K562 (cell line): ENCODE data around the gene TAF4. TPM values are rescaled to one million over a fixed set of nuclear protein-coding genes. Genes with fewer than 3 reads are reported as not detected.

Experiments
- ATAC-seq: fragments of 200-7000 bp; cut with Tn5 transposase; 3 replicates; pipeline ENCODE4 v1.9.1; 2020; ENCODE audit warnings: moderate library complexity
- BruUV-seq: library from RNA; stranded (reverse); fragments of 400-500 nt; replicated peaks from 2 replicates; lab custom pipeline; 2021; lab: Mats Ljungman, UMichigan
- CTCF ChIA-PET: fragments of 300-600 bp; formaldehyde crosslinking; extraction: SDS; loops from one replicate; lab custom pipeline; 2021; ENCODE audit warnings: low intra/inter-chr PET ratio; lab: Yijun Ruan, JAX
- POLR2A ChIA-PET: fragments of 300-600, 350-650 bp; sonication (Branson Sonifier 250); formaldehyde crosslinking; extraction: SDS; loops from one replicate; lab custom pipeline; 2021; ENCODE audit warnings: antibody characterized with exemption, inconsistent platforms; lab: Yijun Ruan, JAX
- DNase-seq, 4 experiments: peaks; one replicate each; pipeline versions ENCODE4 v3.0.0 to v3.0.0-alpha.2; 2011 to 2018; ENCODE audit warnings: low spot score in 3 of 4, mixed read lengths in 3 of 4; ENCODE audit errors: extremely low read depth in 1 of 4
- FAIRE-seq: peaks from 2 replicates; lab custom pipeline; 2011; peaks lifted over from hg19 to GRCh38; lab: Jason Lieb, UNC
- H2AFZ ChIP-seq: 2 replicates; pipeline ENCODE4 v1.6.0; 2011; ENCODE audit warnings: low read depth, low read length, control low read depth, inconsistent platforms
- H3K27ac ChIP-seq: fragments of 200-600 bp; 3 replicates; pipeline ENCODE4 v1.8.0; 2011; ENCODE audit warnings: low read depth, mild to moderate bottlenecking, control low read depth, inconsistent platforms, low read length, moderate library complexity, mixed read lengths; ENCODE audit errors: extremely low read depth
- H3K27me3 ChIP-seq, 2 experiments: fragments of 300-600 bp in 1 of 2; 2 replicates in 1 of 2; 3 replicates in 1 of 2; pipeline versions ENCODE4 v1.6.0 to v1.8.0; 2011; ENCODE audit warnings: inconsistent platforms in 2 of 2, low read length in 2 of 2, mild to moderate bottlenecking in 1 of 2, mixed read lengths in 1 of 2, moderate library complexity in 1 of 2; ENCODE audit not compliant: control insufficient read depth in 2 of 2, insufficient read depth in 2 of 2
- H3K36me3 ChIP-seq: fragments of 300-600 bp; 3 replicates; pipeline ENCODE4 v1.8.0; 2011; ENCODE audit warnings: mild to moderate bottlenecking, low read length, inconsistent platforms; ENCODE audit not compliant: control insufficient read depth, insufficient read depth
- H3K4me1 ChIP-seq, 2 experiments: fragments of 200-600 bp in 1 of 2; replicated peaks in 1 of 2; 2 replicates in 1 of 2; 3 replicates in 1 of 2; pipeline versions ENCODE4 v1.5.1 to v1.8.0; 2011; ENCODE audit warnings: inconsistent platforms in 2 of 2, low read length in 2 of 2, mild to moderate bottlenecking in 1 of 2, mixed read lengths in 1 of 2, moderate library complexity in 1 of 2; ENCODE audit not compliant: control insufficient read depth in 2 of 2, insufficient read depth in 2 of 2
- H3K4me2 ChIP-seq: 2 replicates; pipeline ENCODE4 v1.6.1; 2011; ENCODE audit warnings: low read length, control low read depth, inconsistent platforms, mixed read lengths; ENCODE audit not compliant: insufficient read depth
- H3K4me3 ChIP-seq: fragments of 200-600 bp; sonication (generic), shearing (Covaris generic); 2 replicates; pipeline ENCODE4 v1.5.1; 2016; ENCODE audit warnings: control low read depth, inconsistent platforms
- H3K79me2 ChIP-seq: fragments of 200-600 bp; 3 replicates; pipeline ENCODE4 v1.8.0; 2011; ENCODE audit warnings: low read length, inconsistent platforms; ENCODE audit not compliant: control insufficient read depth, insufficient read depth
- H3K9ac ChIP-seq, 2 experiments: 2 replicates each; pipeline versions ENCODE4 v1.6.0 to v1.6.1; 2011; ENCODE audit warnings: low read depth in 2 of 2, low read length in 2 of 2, control low read depth in 1 of 2, inconsistent platforms in 1 of 2, mild to moderate bottlenecking in 1 of 2, mixed read lengths in 1 of 2; ENCODE audit not compliant: insufficient read depth in 1 of 2
- H3K9me1 ChIP-seq: one replicate; pipeline ENCODE4 v1.6.0; 2011; ENCODE audit warnings: inconsistent platforms, mild to moderate bottlenecking, low read length, moderate library complexity; ENCODE audit not compliant: control insufficient read depth, insufficient read depth
- H3K9me3 ChIP-seq: replicated peaks from 2 replicates; pipeline ENCODE4 v1.5.1; 2011; ENCODE audit warnings: low read depth, low read length, inconsistent platforms; ENCODE audit not compliant: control insufficient read depth, insufficient read depth
- H4K20me1 ChIP-seq: replicated peaks from 2 replicates; pipeline ENCODE4 v1.6.1; 2011; ENCODE audit warnings: low read length, inconsistent platforms, mixed read lengths; ENCODE audit not compliant: control insufficient read depth, insufficient read depth
- ASH1L ChIP-seq: fragments of 450-650 bp; IDR thresholded peaks from 2 replicates; pipeline ENCODE4 v1.6.1; 2018; ENCODE audit warnings: borderline replicate concordance, mild to moderate bottlenecking, low read depth; ENCODE audit not compliant: partially characterized antibody
- CEBPB ChIP-seq: fragments of 450-650 bp; IDR thresholded peaks from 2 replicates; pipeline ENCODE4 v1.6.1; 2016; ENCODE audit warnings: missing genetic modification characterization, missing compliant biosample characterization
- EZH2 ChIP-seq: IDR thresholded peaks from 2 replicates; pipeline ENCODE4 v1.6.1; 2012; ENCODE audit warnings: low read depth, mild to moderate bottlenecking, inconsistent platforms, low read length, borderline replicate concordance
- KLF10 ChIP-seq: fragments of 250-450 bp; sonication (Bioruptor Pico); IDR thresholded peaks from 2 replicates; pipeline ENCODE4 v1.6.1; 2021; ENCODE audit warnings: matching md5 sums
- LCOR ChIP-seq: sonication (generic); formaldehyde crosslinking; IDR thresholded peaks from 2 replicates; pipeline ENCODE4 v1.8.0; 2022; ENCODE audit warnings: mild to moderate bottlenecking, missing genetic modification reagents
- MTA3 ChIP-seq: fragments of 450-650 bp; formaldehyde crosslinking; IDR thresholded peaks from 2 replicates; pipeline ENCODE4 v1.6.1; 2017; ENCODE audit warnings: mild to moderate bottlenecking, borderline replicate concordance
- RAD51 ChIP-seq: fragments of 450-650 bp; IDR thresholded peaks from 2 replicates; pipeline ENCODE4 v1.7.1; 2016; ENCODE audit warnings: low read depth, mild to moderate bottlenecking, borderline replicate concordance
- SMARCC2 ChIP-seq: fragments of 450-650 bp; IDR thresholded peaks from 2 replicates; pipeline ENCODE4 v1.6.1; 2017; ENCODE audit warnings: antibody characterized with exemption, moderate library complexity, mild to moderate bottlenecking, low read depth
- TGIF2 ChIP-seq: sonication (generic); formaldehyde crosslinking; IDR thresholded peaks from 2 replicates; pipeline ENCODE4 v1.8.1; 2022; ENCODE audit warnings: mild to moderate bottlenecking, missing genetic modification reagents, moderate library complexity
- ZNF695 ChIP-seq: fragments of 450-650 bp; formaldehyde crosslinking; IDR thresholded peaks from 2 replicates; pipeline ENCODE4 v1.4.0; 2020; ENCODE audit warnings: mild to moderate bottlenecking, moderate library complexity
- WGBS: fragments of 100-300 bp; shearing (Covaris generic); methylation state at CpG from one replicate; pipeline ENCODE4 v1.1.6; 2016; ENCODE audit warnings: low coverage, mixed read lengths; ENCODE audit not compliant: insufficient coverage; ENCODE audit errors: missing lambda C conversion rate; 5-methylcytosine and 5-hydroxymethylcytosine counted together
- in situ Hi-C: fragments of 300-500 bp; cut with MboI; formaldehyde crosslinking; loops from 4 replicates; pipeline ENCODE4 v1.15.0; 2018; ENCODE audit warnings: inconsistent platforms, mixed read lengths
- intact Hi-C: fragments of 100-400 bp; cut with micrococcal nuclease; formaldehyde crosslinking; loops from 2 replicates; pipeline ENCODE4 v1.14.2; 2022
- polyA plus RNA-seq, 8 experiments: library from polyadenylated mRNA; depleted of rRNA in 4 of 8; stranded (reverse) in 5 of 8; unstranded in 3 of 8; fragments of >200 nt; fragmentation: Nextera tagmentation in 2 of 8; fragmentation: Illumina TruSeq in 1 of 8; extraction: Ambion mirVana in 2 of 8; extraction: Trizol in 1 of 8; gene quantifications; 2 replicates each; pipeline versions ENCODE4 v1.2.1 to v1.2.3, GENCODE V29; 2011 to 2014; ENCODE audit warnings: inconsistent platforms in 1 of 8, missing spikeins in 1 of 8
- total RNA-seq, 7 experiments: library from RNA; depleted of rRNA in 6 of 7; stranded (reverse); fragments of >200 nt in 6 of 7; fragmentation: Illumina TruSeq in 2 of 7; extraction: Trizol in 2 of 7; gene quantifications; 2 replicates each; pipeline versions ENCODE4 v1.2.1 to v1.2.3, GENCODE V29; 2011 to 2021; ENCODE audit warnings: low replicate concordance in 1 of 7
- TF ChIP-seq, protein P1 (sequence below): sonication (generic); formaldehyde crosslinking; IDR thresholded peaks from 2 replicates; pipeline ENCODE4 v1.8.1; 2023; ENCODE audit warnings: mild to moderate bottlenecking, missing genetic modification reagents

The TAF4 gene
- total and polyA plus RNA-seq, 9 of the 15 experiments (the other 6 are each of a cell fraction or from before 2014, with no cell fraction given), result 0.44 to 28.3 (median 5.6) TPM

GRCh38 chr20:62080249-62080990, 14.7 kb upstream of the TAF4 start:
- H3K4me3 ChIP-seq, result no peak overlapping the region
- H3K27me3 ChIP-seq, result peaks cover 30 to 39% of the 10 kb centered on the region in 2 experiments
- CTCF ChIA-PET, result no interaction called here
- no peaks in the 10 kb centered on the region; a peak in 1 of 5 replicates for H3K4me1 ChIP-seq
- no peak overlapping the region for H3K4me2 ChIP-seq
- H3K9me3 ChIP-seq, result no peaks in the 10 kb centered on the region; the same call in none of the 2 replicates
- ATAC-seq (no peak), FAIRE-seq (no peak)
- H3K9me1 ChIP-seq, result no peaks in the 10 kb centered on the region
- in situ Hi-C loops, result no loop called here
- BruUV-seq, result no TSS peak
- under 1% methylated on average over 15 of the region's 15 CpGs for WGBS
- no peak overlapping the region for H3K9ac ChIP-seq
- no peaks in the 10 kb centered on the region for H3K79me2 ChIP-seq
- no peak overlapping the region for H2AFZ ChIP-seq
- TF ChIP-seq TGIF2, result no peak
- TF ChIP-seq RAD51, result no peak
- no peak for TF ChIP-seq ASH1L
- no peak for TF ChIP-seq CEBPB (tag)
- TF ChIP-seq, protein P1, sequence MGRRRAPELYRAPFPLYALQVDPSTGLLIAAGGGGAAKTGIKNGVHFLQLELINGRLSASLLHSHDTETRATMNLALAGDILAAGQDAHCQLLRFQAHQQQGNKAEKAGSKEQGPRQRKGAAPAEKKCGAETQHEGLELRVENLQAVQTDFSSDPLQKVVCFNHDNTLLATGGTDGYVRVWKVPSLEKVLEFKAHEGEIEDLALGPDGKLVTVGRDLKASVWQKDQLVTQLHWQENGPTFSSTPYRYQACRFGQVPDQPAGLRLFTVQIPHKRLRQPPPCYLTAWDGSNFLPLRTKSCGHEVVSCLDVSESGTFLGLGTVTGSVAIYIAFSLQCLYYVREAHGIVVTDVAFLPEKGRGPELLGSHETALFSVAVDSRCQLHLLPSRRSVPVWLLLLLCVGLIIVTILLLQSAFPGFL, result no peak
- no peak for TF ChIP-seq KLF10 (CRISPR knock-in tag)
- no peak for TF ChIP-seq ZNF695 (CRISPR knock-in tag)
- no peak for TF ChIP-seq LCOR (CRISPR knock-in tag)
- no peak for TF ChIP-seq SMARCC2
- TF ChIP-seq EZH2, result no peak
- TF ChIP-seq MTA3, result no peak
- TF ChIP-seq, all 486 proteins: peak for 0
- Histone ChIP-seq H4K20me1 (no peaks in the 10 kb centered on the region), H3K36me3 (no peaks in the 10 kb centered on the region), H3K27ac (no peak overlapping the region; the same call in 2 of the 3 replicates)
- POLR2A ChIA-PET, result no interaction called here
- intact Hi-C loops, result no loop called here
- no peak for DNase-seq
